Activated T-cell treated with anti-CD3 and anti-CD28 coated beads, Interleukin-2, amount 50 U/mL, for 4 hours (primary cell): Measurements from ENCODE around the gene SLIT1. TPM values are rescaled to one million over a fixed set of nuclear protein-coding genes. Genes with fewer than 3 reads are reported as not detected.

Experiments
- ATAC-seq, 2 donors: fragments of 200-7000 bp; cut with Tn5 transposase; one replicate each; pipeline ENCODE4 v1.10.0; 2021
- DNase-seq: peaks from one replicate; pipeline ENCODE4 v3.0.0-alpha.2; 2020
- H3K27me3 Mint-ChIP-seq: one replicate; pipeline ENCODE4 v1.8.0; 2021; ENCODE audit warnings: low read depth, mixed read lengths
- H3K36me3 Mint-ChIP-seq: one replicate; pipeline ENCODE4 v1.8.0; 2022; ENCODE audit warnings: mixed read lengths; ENCODE audit not compliant: insufficient read depth
- H3K4me1 Mint-ChIP-seq: one replicate; pipeline ENCODE4 v1.8.0; 2021; ENCODE audit warnings: low read depth, mixed read lengths
- H3K4me3 Mint-ChIP-seq: one replicate; pipeline ENCODE4 v1.8.0; 2021; ENCODE audit warnings: mild to moderate bottlenecking, moderate library complexity, mixed read lengths
- H3K9me3 Mint-ChIP-seq: one replicate; pipeline ENCODE4 v1.8.0; 2021; ENCODE audit warnings: mixed read lengths
- total RNA-seq, 3 donors: library from RNA; stranded (reverse); gene quantifications; one replicate each; pipeline ENCODE4 v1.2.1, GENCODE V29; 2021

The SLIT1 gene
- total RNA-seq, 3 donors from 2014 or later, result 0.10 to 0.16 TPM; not detected in 1

- H3K27me3 Mint-ChIP-seq, result peaks cover 14% of the 10 kb centered on the region
- no peaks in the 10 kb centered on the region for H3K36me3 Mint-ChIP-seq
- no peak overlapping the region for H3K4me3 Mint-ChIP-seq
- ATAC-seq (no peak), DNase-seq (no peak)
- no peaks in the 10 kb centered on the region for H3K4me1 Mint-ChIP-seq
- no peaks in the 10 kb centered on the region for H3K9me3 Mint-ChIP-seq
These were observed 136.9 kb downstream of the SLIT1 start for GRCh38 chr10:97048649-97049427.

GRCh38 chr10:97047788-97048187 lies 138.0 kb downstream of the SLIT1 start:
- DNase-seq (no peak), ATAC-seq (no peak)
- Mint-ChIP-seq H3K27me3 (peaks cover 11% of the 10 kb centered on the region), H3K4me3 (no peak overlapping the region), H3K9me3 (no peaks in the 10 kb centered on the region), H3K36me3 (no peaks in the 10 kb centered on the region), H3K4me1 (no peaks in the 10 kb centered on the region)

GRCh38 chr10:97047083-97047736 lies 138.5 kb downstream of the SLIT1 start:
- Mint-ChIP-seq H3K9me3 (no peaks in the 10 kb centered on the region), H3K36me3 (no peaks in the 10 kb centered on the region), H3K27me3 (peaks cover 11% of the 10 kb centered on the region), H3K4me3 (no peak overlapping the region), H3K4me1 (no peaks in the 10 kb centered on the region)
- ATAC-seq (no peak), DNase-seq (no peak)

- no peak overlapping the region for H3K4me3 Mint-ChIP-seq
- ATAC-seq (no peak), DNase-seq (no peak)
- H3K27me3 Mint-ChIP-seq, result peaks cover 11% of the 10 kb centered on the region
- H3K36me3 Mint-ChIP-seq, result no peaks in the 10 kb centered on the region
- H3K9me3 Mint-ChIP-seq, result no peaks in the 10 kb centered on the region
- no peaks in the 10 kb centered on the region for H3K4me1 Mint-ChIP-seq
These were observed 139.2 kb downstream of the SLIT1 start for GRCh38 chr10:97046456-97047082.

GRCh38 chr10:97043563-97043855 lies 142.2 kb downstream of the SLIT1 start:
- H3K27me3 Mint-ChIP-seq, result peaks cover 1% of the 10 kb centered on the region
- no peak for DNase-seq
- no peaks in the 10 kb centered on the region for H3K4me1 Mint-ChIP-seq
- no peaks in the 10 kb centered on the region for H3K36me3 Mint-ChIP-seq
- no peak overlapping the region for H3K4me3 Mint-ChIP-seq
- no peak for ATAC-seq
- H3K9me3 Mint-ChIP-seq, result no peaks in the 10 kb centered on the region

GRCh38 chr10:97042716-97043562 lies 142.8 kb downstream of the SLIT1 start:
- no peaks in the 10 kb centered on the region for H3K36me3 Mint-ChIP-seq
- no peak overlapping the region for H3K4me3 Mint-ChIP-seq
- H3K9me3 Mint-ChIP-seq, result no peaks in the 10 kb centered on the region
- no peak for ATAC-seq
- DNase-seq, result no peak
- H3K4me1 Mint-ChIP-seq, result peaks cover 4% of the 10 kb centered on the region
- no peaks in the 10 kb centered on the region for H3K27me3 Mint-ChIP-seq

GRCh38 chr10:97042081-97042480 lies 143.7 kb downstream of the SLIT1 start:
- ATAC-seq, result no peak
- Mint-ChIP-seq H3K4me1 (peaks cover 7% of the 10 kb centered on the region), H3K9me3 (no peaks in the 10 kb centered on the region), H3K27me3 (no peaks in the 10 kb centered on the region), H3K4me3 (no peak overlapping the region), H3K36me3 (no peaks in the 10 kb centered on the region)
- no peak for DNase-seq

GRCh38 chr10:97040706-97041105 lies 145.1 kb downstream of the SLIT1 start:
- Mint-ChIP-seq H3K4me3 (no peak overlapping the region), H3K36me3 (no peaks in the 10 kb centered on the region)

GRCh38 chr10:97040248-97040584 lies 145.5 kb downstream of the SLIT1 start:
- Mint-ChIP-seq H3K9me3 (no peaks in the 10 kb centered on the region), H3K27me3 (peaks cover 6% of the 10 kb centered on the region), H3K4me3 (no peak overlapping the region), H3K36me3 (no peaks in the 10 kb centered on the region), H3K4me1 (peaks cover 9% of the 10 kb centered on the region)
- no peak for ATAC-seq
- DNase-seq, result no peak

More at GRCh38 chr10:97040706-97041105, 145.1 kb downstream of the SLIT1 start:
- peaks cover 3% of the 10 kb centered on the region for H3K27me3 Mint-ChIP-seq
- DNase-seq, result no peak
- peaks cover 9% of the 10 kb centered on the region for H3K4me1 Mint-ChIP-seq
- ATAC-seq, result no peak
- no peaks in the 10 kb centered on the region for H3K9me3 Mint-ChIP-seq

- Mint-ChIP-seq H3K9me3 (no peaks in the 10 kb centered on the region), H3K36me3 (no peaks in the 10 kb centered on the region), H3K4me3 (no peak overlapping the region), H3K4me1 (peaks cover 9% of the 10 kb centered on the region), H3K27me3 (peaks cover 7% of the 10 kb centered on the region)
- ATAC-seq, result no peak
- no peak for DNase-seq
These were observed 146.1 kb downstream of the SLIT1 start for GRCh38 chr10:97039538-97040247.

- H3K4me1 Mint-ChIP-seq, result peaks cover 9% of the 10 kb centered on the region
These were observed 147.1 kb downstream of the SLIT1 start for GRCh38 chr10:97038688-97039087.

GRCh38 chr10:97037365-97038361 lies 148.1 kb downstream of the SLIT1 start:
- Mint-ChIP-seq H3K36me3 (no peaks in the 10 kb centered on the region), H3K9me3 (no peaks in the 10 kb centered on the region), H3K4me3 (peak overlapping the region; percentile 73), H3K27me3 (peaks cover 7% of the 10 kb centered on the region), H3K4me1 (peaks cover 9% of the 10 kb centered on the region)
- ATAC-seq (peak; percentile 87 to 91), DNase-seq (peak; percentile 73)

More at GRCh38 chr10:97038688-97039087, 147.1 kb downstream of the SLIT1 start:
- Mint-ChIP-seq H3K27me3 (peaks cover 7% of the 10 kb centered on the region), H3K4me3 (no peak overlapping the region), H3K36me3 (no peaks in the 10 kb centered on the region), H3K9me3 (no peaks in the 10 kb centered on the region)
- DNase-seq (no peak), ATAC-seq (no peak)
